Activated gamma-delta T cell treated with Interleukin-2 at 50 U/mL for 16 hours (primary cell): ENCODE measurements around the gene WWTR1.

Source experiments
- DNase-seq: peaks from one replicate; pipeline ENCODE4 v3.0.0-alpha.2; 2020

Gene WWTR1

GRCh38 chr3:149563114-149563513, 94.7 kb downstream of the WWTR1 start:
- DNase-seq, result no peak

GRCh38 chr3:149560617-149561016, 97.2 kb downstream of the WWTR1 start:
- no peak for DNase-seq

GRCh38 chr3:149560001-149560400, 97.8 kb downstream of the WWTR1 start:
- DNase-seq, result no peak

- DNase-seq, result no peak
Observed at GRCh38 chr3:149559525-149559924, 98.3 kb downstream of the WWTR1 start.

- no peak for DNase-seq
Observed at GRCh38 chr3:149555927-149556326, 101.9 kb downstream of the WWTR1 start.

- no peak for DNase-seq
Observed at GRCh38 chr3:149554826-149555225, 103.0 kb downstream of the WWTR1 start.

- no peak for DNase-seq
Observed at GRCh38 chr3:149553781-149554451, 103.9 kb downstream of the WWTR1 start.

- no peak for DNase-seq
Observed at GRCh38 chr3:149552700-149553099, 105.1 kb downstream of the WWTR1 start.

- no peak for DNase-seq
Observed at GRCh38 chr3:149551500-149551899, 106.3 kb downstream of the WWTR1 start.

GRCh38 chr3:149548669-149549065, 109.2 kb downstream of the WWTR1 start:
- no peak for DNase-seq

GRCh38 chr3:149547954-149548668, 109.7 kb downstream of the WWTR1 start:
- no peak for DNase-seq

- DNase-seq, result no peak
Observed at GRCh38 chr3:149547413-149547812, 110.4 kb downstream of the WWTR1 start.

GRCh38 chr3:149545049-149545448, 112.8 kb downstream of the WWTR1 start:
- DNase-seq, result no peak

GRCh38 chr3:149542375-149543312, 115.2 kb downstream of the WWTR1 start:
- no peak for DNase-seq

- no peak for DNase-seq
Observed at GRCh38 chr3:149541091-149541491, 116.7 kb downstream of the WWTR1 start.

- DNase-seq, result no peak
Observed at GRCh38 chr3:149538371-149538770, 119.5 kb downstream of the WWTR1 start.

GRCh38 chr3:149536429-149536828, 121.4 kb downstream of the WWTR1 start:
- DNase-seq, result no peak

GRCh38 chr3:149535333-149535685, 122.5 kb downstream of the WWTR1 start:
- DNase-seq, result no peak

- no peak for DNase-seq
Observed at GRCh38 chr3:149534671-149535332, 123.0 kb downstream of the WWTR1 start.

GRCh38 chr3:149534082-149534481, 123.7 kb downstream of the WWTR1 start:
- no peak for DNase-seq

GRCh38 chr3:149532489-149533180, 125.2 kb downstream of the WWTR1 start:
- DNase-seq, result no peak

- DNase-seq, result no peak
Observed at GRCh38 chr3:149529099-149529498, 128.7 kb downstream of the WWTR1 start.

- no peak for DNase-seq
Observed at GRCh38 chr3:149528340-149528650, 129.5 kb downstream of the WWTR1 start.
